ENCODE results near the gene RAB7B. TPM values are rescaled to one million over a fixed set of nuclear protein-coding genes. Genes with fewer than 3 reads are reported as not detected.

Gene RAB7B
- total and polyA plus RNA-seq, 2 of the 13 experiments (the other 11 are each of a cell fraction or from before 2014, with no cell fraction given), result 0.05 to 0.46 TPM

- TF ChIP-seq ZNF609 (CRISPR knock-in tag; IDR thresholded peaks at IDR 0.05; ENCODE audit: borderline replicate concordance) (0 out of 2 replicates have a peak, but pooled peaks have one; percentile 22), STAT5B (CRISPR knock-in tag; IDR thresholded peaks at IDR 0.05) (no peak), TARDBP (CRISPR knock-in tag; IDR thresholded peaks at IDR 0.05) (peak; percentile 15; the same call in 1 of the 2 replicates), MAFK (conservative IDR thresholded peaks at IDR 0.05 in 1 of 2, IDR thresholded peaks at IDR 0.05 in 1 of 2; ENCODE audit: low read length in 2 of 2) (peak; percentile 61 to 66), ZNF207 (IDR thresholded peaks at IDR 0.05; ENCODE audit: borderline replicate concordance) (no peak), LCORL (IDR thresholded peaks at IDR 0.05) (no peak), LCORL (CRISPR knock-in tag; IDR thresholded peaks at IDR 0.05) (peak; percentile 53; the same call in 1 of the 2 replicates), CREM (IDR thresholded peaks at IDR 0.05) (no peak), CREM (CRISPR knock-in tag; IDR thresholded peaks at IDR 0.05) (no peak), ARNT2 (CRISPR knock-in tag; IDR thresholded peaks at IDR 0.05; ENCODE audit: low read depth) (peak; percentile 47; the same call in 1 of the 2 replicates), ZNF430 (CRISPR knock-in tag; IDR thresholded peaks at IDR 0.05) (no peak), TCF7L2 (IDR thresholded peaks at IDR 0.05; ENCODE audit: low read depth, low read length) (no peak), CC2D1A (CRISPR knock-in tag; IDR thresholded peaks at IDR 0.05) (no peak), POLR2AphosphoS2 (IDR thresholded peaks at IDR 0.05; ENCODE audit: low read depth, low read length) (no peak), HIVEP1 (CRISPR knock-in tag; IDR thresholded peaks at IDR 0.05) (no peak), GPBP1L1 (CRISPR knock-in tag; IDR thresholded peaks at IDR 0.05) (no peak), UBTF (CRISPR knock-in tag; IDR thresholded peaks at IDR 0.05) (peak; percentile 58; the same call in 1 of the 2 replicates), ZNF580 (CRISPR knock-in tag; IDR thresholded peaks at IDR 0.05; ENCODE audit: borderline replicate concordance, low read depth) (peak; percentile 69; the same call in 1 of the 2 replicates), FOSL2 (CRISPR knock-in tag; IDR thresholded peaks at IDR 0.05) (peak; percentile 94), ZNF713 (CRISPR knock-in tag; IDR thresholded peaks at IDR 0.05) (no peak), SMARCC2 (IDR thresholded peaks at IDR 0.05) (no peak), HDAC1 (CRISPR knock-in tag; IDR thresholded peaks at IDR 0.05) (peak; percentile 65), ZNF101 (CRISPR knock-in tag; IDR thresholded peaks at IDR 0.05; ENCODE audit: borderline replicate concordance, low read depth) (no peak)
Measured at GRCh38 chr1:205983925-205984725, 19.1 kb downstream of the RAB7B start (continued).
